ENCODE data around the gene TRPM2. TPM values are rescaled to one million over a fixed set of nuclear protein-coding genes. Genes with fewer than 3 reads are reported as not detected.

TRPM2 gene
- total and polyA plus RNA-seq, 2 of the 13 experiments (the other 11 are each of a cell fraction or from before 2014, with no cell fraction given), result 0.07 to 0.20 TPM

DNA sequence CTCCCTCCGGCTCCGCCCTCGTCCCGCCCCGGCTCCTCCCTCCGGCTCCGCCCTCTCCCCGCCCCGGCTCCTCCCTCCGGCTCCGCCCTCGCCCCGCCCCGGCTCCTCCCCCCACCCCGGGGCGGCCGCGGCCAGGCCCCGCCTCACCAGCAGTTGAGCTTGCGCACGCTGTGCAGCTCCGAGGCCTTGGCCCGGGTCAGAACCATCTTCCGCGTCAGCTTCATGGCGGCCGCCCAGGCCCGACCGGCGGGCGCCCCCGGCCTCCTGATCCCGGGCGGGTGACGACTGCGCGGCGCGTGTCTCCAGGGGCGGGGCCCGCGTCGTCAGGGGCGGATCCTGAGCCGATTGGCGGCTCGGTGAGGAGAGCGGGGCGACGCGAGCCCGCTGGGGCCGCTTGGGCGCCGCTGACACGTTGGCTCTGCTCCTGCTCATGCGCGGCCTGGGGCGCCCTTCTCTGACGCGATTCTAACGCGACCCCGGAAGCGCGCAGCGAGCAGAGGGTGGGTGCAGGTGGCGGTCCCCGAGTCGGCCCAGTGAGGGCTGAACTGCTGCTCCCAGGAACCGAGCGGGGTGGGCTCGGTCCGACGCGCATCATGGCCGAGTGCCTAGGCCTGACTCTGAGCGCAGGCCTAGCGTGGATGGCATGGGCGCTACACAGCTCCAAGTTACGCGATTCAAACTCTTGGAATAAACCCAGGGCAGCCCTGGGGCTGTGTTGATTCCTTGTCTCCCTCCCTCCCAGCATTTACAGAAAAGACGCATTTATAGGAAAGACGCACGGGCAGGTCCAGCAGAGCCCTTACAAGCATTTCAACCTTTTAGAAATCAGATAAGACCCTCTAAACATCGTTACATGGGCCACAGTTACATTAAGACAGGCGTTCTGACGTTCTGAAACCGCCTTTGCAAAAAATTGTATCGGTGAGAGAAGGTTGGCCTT is 14.2 kb upstream of the TRPM2 start, which contains the start of gene CFAP410 (continued):
- TF ChIP-seq NFIB (CRISPR knock-in tag; IDR thresholded peaks at IDR 0.05; ENCODE audit: borderline replicate concordance) (no peak), MED8 (CRISPR knock-in tag; IDR thresholded peaks at IDR 0.05; ENCODE audit: insufficient replicate concordance) (no peak), KLF12 (CRISPR knock-in tag; IDR thresholded peaks at IDR 0.05; ENCODE audit: borderline replicate concordance) (peak; percentile 51), NFRKB (IDR thresholded peaks at IDR 0.05) (no peak), MTF2 (CRISPR knock-in tag; IDR thresholded peaks at IDR 0.05; ENCODE audit: borderline replicate concordance) (no peak), TP53 (CRISPR knock-in tag; conservative IDR thresholded peaks at IDR 0.05) (no peak), ELF1 (CRISPR knock-in tag; IDR thresholded peaks at IDR 0.05) (peak; percentile 100), ZNF792 (CRISPR knock-in tag; IDR thresholded peaks at IDR 0.05) (peak; percentile 62; the same call in 1 of the 2 replicates), ZNF326 (CRISPR knock-in tag; IDR thresholded peaks at IDR 0.05; ENCODE audit: borderline replicate concordance) (no peak), PHF8 (CRISPR knock-in tag; IDR thresholded peaks at IDR 0.05) (peak; percentile 94), KLF13 (CRISPR knock-in tag; IDR thresholded peaks at IDR 0.05) (no peak), MEIS1 (CRISPR knock-in tag; IDR thresholded peaks at IDR 0.05; ENCODE audit: borderline replicate concordance) (peak; percentile 94), NONO (IDR thresholded peaks at IDR 0.05) (no peak), NONO (CRISPR knock-in tag; conservative IDR thresholded peaks at IDR 0.05) (peak; percentile 96)
- TF ChIP-seq, protein P1, sequence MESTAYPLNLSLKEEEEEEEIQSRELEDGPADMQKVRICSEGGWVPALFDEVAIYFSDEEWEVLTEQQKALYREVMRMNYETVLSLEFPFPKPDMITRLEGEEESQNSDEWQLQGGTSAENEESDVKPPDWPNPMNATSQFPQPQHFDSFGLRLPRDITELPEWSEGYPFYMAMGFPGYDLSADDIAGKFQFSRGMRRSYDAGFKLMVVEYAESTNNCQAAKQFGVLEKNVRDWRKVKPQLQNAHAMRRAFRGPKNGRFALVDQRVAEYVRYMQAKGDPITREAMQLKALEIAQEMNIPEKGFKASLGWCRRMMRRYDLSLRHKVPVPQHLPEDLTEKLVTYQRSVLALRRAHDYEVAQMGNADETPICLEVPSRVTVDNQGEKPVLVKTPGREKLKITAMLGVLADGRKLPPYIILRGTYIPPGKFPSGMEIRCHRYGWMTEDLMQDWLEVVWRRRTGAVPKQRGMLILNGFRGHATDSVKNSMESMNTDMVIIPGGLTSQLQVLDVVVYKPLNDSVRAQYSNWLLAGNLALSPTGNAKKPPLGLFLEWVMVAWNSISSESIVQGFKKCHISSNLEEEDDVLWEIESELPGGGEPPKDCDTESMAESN (CRISPR knock-in tag; conservative IDR thresholded peaks at IDR 0.05), result peak; percentile 78
- TF ChIP-seq, protein P2, sequence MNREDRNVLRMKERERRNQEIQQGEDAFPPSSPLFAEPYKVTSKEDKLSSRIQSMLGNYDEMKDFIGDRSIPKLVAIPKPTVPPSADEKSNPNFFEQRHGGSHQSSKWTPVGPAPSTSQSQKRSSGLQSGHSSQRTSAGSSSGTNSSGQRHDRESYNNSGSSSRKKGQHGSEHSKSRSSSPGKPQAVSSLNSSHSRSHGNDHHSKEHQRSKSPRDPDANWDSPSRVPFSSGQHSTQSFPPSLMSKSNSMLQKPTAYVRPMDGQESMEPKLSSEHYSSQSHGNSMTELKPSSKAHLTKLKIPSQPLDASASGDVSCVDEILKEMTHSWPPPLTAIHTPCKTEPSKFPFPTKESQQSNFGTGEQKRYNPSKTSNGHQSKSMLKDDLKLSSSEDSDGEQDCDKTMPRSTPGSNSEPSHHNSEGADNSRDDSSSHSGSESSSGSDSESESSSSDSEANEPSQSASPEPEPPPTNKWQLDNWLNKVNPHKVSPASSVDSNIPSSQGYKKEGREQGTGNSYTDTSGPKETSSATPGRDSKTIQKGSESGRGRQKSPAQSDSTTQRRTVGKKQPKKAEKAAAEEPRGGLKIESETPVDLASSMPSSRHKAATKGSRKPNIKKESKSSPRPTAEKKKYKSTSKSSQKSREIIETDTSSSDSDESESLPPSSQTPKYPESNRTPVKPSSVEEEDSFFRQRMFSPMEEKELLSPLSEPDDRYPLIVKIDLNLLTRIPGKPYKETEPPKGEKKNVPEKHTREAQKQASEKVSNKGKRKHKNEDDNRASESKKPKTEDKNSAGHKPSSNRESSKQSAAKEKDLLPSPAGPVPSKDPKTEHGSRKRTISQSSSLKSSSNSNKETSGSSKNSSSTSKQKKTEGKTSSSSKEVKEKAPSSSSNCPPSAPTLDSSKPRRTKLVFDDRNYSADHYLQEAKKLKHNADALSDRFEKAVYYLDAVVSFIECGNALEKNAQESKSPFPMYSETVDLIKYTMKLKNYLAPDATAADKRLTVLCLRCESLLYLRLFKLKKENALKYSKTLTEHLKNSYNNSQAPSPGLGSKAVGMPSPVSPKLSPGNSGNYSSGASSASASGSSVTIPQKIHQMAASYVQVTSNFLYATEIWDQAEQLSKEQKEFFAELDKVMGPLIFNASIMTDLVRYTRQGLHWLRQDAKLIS (CRISPR knock-in tag; IDR thresholded peaks at IDR 0.05), result no peak
- TF ChIP-seq, protein P3, sequence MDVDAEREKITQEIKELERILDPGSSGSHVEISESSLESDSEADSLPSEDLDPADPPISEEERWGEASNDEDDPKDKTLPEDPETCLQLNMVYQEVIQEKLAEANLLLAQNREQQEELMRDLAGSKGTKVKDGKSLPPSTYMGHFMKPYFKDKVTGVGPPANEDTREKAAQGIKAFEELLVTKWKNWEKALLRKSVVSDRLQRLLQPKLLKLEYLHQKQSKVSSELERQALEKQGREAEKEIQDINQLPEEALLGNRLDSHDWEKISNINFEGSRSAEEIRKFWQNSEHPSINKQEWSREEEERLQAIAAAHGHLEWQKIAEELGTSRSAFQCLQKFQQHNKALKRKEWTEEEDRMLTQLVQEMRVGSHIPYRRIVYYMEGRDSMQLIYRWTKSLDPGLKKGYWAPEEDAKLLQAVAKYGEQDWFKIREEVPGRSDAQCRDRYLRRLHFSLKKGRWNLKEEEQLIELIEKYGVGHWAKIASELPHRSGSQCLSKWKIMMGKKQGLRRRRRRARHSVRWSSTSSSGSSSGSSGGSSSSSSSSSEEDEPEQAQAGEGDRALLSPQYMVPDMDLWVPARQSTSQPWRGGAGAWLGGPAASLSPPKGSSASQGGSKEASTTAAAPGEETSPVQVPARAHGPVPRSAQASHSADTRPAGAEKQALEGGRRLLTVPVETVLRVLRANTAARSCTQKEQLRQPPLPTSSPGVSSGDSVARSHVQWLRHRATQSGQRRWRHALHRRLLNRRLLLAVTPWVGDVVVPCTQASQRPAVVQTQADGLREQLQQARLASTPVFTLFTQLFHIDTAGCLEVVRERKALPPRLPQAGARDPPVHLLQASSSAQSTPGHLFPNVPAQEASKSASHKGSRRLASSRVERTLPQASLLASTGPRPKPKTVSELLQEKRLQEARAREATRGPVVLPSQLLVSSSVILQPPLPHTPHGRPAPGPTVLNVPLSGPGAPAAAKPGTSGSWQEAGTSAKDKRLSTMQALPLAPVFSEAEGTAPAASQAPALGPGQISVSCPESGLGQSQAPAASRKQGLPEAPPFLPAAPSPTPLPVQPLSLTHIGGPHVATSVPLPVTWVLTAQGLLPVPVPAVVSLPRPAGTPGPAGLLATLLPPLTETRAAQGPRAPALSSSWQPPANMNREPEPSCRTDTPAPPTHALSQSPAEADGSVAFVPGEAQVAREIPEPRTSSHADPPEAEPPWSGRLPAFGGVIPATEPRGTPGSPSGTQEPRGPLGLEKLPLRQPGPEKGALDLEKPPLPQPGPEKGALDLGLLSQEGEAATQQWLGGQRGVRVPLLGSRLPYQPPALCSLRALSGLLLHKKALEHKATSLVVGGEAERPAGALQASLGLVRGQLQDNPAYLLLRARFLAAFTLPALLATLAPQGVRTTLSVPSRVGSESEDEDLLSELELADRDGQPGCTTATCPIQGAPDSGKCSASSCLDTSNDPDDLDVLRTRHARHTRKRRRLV (CRISPR knock-in tag; IDR thresholded peaks at IDR 0.05), result 0 out of 2 replicates have a peak, but pooled peaks have one; percentile 58
- TF ChIP-seq, protein P4, sequence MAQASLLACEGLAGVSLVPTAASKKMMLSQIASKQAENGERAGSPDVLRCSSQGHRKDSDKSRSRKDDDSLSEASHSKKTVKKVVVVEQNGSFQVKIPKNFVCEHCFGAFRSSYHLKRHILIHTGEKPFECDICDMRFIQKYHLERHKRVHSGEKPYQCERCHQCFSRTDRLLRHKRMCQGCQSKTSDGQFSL (CRISPR knock-in tag; IDR thresholded peaks at IDR 0.05), result no peak

All from HepG2 (cell line).